AG20443 (cell line): ENCODE data around the gene NAV2.
A peak's percentile ranks its signal among the peaks of the same experiment; 100 is the strongest.
"Not testable (repeated sequence)": the region's sequence is repeated elsewhere in the genome, so short reads cannot be mapped to it uniquely, and the experiment has no call there.

Experiments
- DNase-seq: peaks from one replicate; pipeline ENCODE4 v3.0.0; 2012; ENCODE audit warnings: low spot score, mixed read lengths

Gene NAV2

GRCh38 chr11:19891022-19891421 is 178.4 kb downstream of the NAV2 start:
- no peak for DNase-seq

- no peak for DNase-seq
Observed at GRCh38 chr11:19892387-19892786, 179.8 kb downstream of the NAV2 start.

GRCh38 chr11:19892876-19893275 is 180.2 kb downstream of the NAV2 start:
- DNase-seq = peak; percentile 46

- DNase-seq = no peak
Observed at GRCh38 chr11:19894404-19894803, 181.8 kb downstream of the NAV2 start.

GRCh38 chr11:19895037-19895436 is 182.4 kb downstream of the NAV2 start:
- not testable (repeated sequence) for DNase-seq

- DNase-seq = no peak
Observed at GRCh38 chr11:19895776-19896175, 183.1 kb downstream of the NAV2 start.

- DNase-seq = peak; percentile 78
Observed at GRCh38 chr11:19903620-19904069, 191.0 kb downstream of the NAV2 start.

GRCh38 chr11:19905280-19905853 is 192.7 kb downstream of the NAV2 start:
- DNase-seq = peak; percentile 77

GRCh38 chr11:19906126-19906525 is 193.5 kb downstream of the NAV2 start:
- no peak for DNase-seq

GRCh38 chr11:19907008-19907579 is 194.5 kb downstream of the NAV2 start:
- no peak for DNase-seq

GRCh38 chr11:19907839-19908238 is 195.2 kb downstream of the NAV2 start:
- DNase-seq = no peak

GRCh38 chr11:19910931-19911330 is 198.3 kb downstream of the NAV2 start:
- DNase-seq = no peak

- no peak for DNase-seq
Observed at GRCh38 chr11:19912115-19912957, 199.7 kb downstream of the NAV2 start.

GRCh38 chr11:19912958-19913892 is 200.6 kb downstream of the NAV2 start:
- DNase-seq = no peak

- no peak for DNase-seq
Observed at GRCh38 chr11:19913893-19914249, 201.2 kb downstream of the NAV2 start.

- DNase-seq = no peak
Observed at GRCh38 chr11:19915808-19916207, 203.2 kb downstream of the NAV2 start.

GRCh38 chr11:19917069-19917468 is 204.4 kb downstream of the NAV2 start:
- no peak for DNase-seq

GRCh38 chr11:19918302-19919049 is 205.8 kb downstream of the NAV2 start:
- DNase-seq = no peak

- DNase-seq = peak; percentile 89
Observed at GRCh38 chr11:19919050-19919561, 206.5 kb downstream of the NAV2 start.

- no peak for DNase-seq
Observed at GRCh38 chr11:19920982-19921381, 208.3 kb downstream of the NAV2 start.
